GM21529 (cell line): ENCODE measurements around the gene NDUFA7.
"Not testable (repeated sequence)": the region's sequence is repeated elsewhere in the genome, so short reads cannot be mapped to it uniquely, and the experiment has no call there.

Experiments used
- ATAC-seq: cut with Tn5 transposase; IDR thresholded peaks from one replicate; pipeline ENCODE4 v1.9.1; 2021; ENCODE audit not compliant: unreplicated experiment

The NDUFA7 gene

GRCh38 chr19:8269724-8270123 lies 51.5 kb downstream of the NDUFA7 start:
- ATAC-seq = no peak

- no peak for ATAC-seq
Measured at GRCh38 chr19:8265872-8266271, 55.3 kb downstream of the NDUFA7 start.

- not testable (repeated sequence) for ATAC-seq
Measured at GRCh38 chr19:8264248-8264647, 56.9 kb downstream of the NDUFA7 start.

- ATAC-seq = no peak
Measured at GRCh38 chr19:8262431-8262830, 58.7 kb downstream of the NDUFA7 start.

- no peak for ATAC-seq
Measured at GRCh38 chr19:8261881-8262280, 59.3 kb downstream of the NDUFA7 start.

GRCh38 chr19:8261347-8261746 lies 59.8 kb downstream of the NDUFA7 start:
- no peak for ATAC-seq
